GM18502 (cell line): ENCODE results near the gene TSPOAP1.

Experiments
- ATAC-seq: cut with Tn5 transposase; IDR thresholded peaks from one replicate; pipeline ENCODE4 v1.9.1; 2021; ENCODE audit warnings: mild to moderate bottlenecking; ENCODE audit not compliant: unreplicated experiment, poor library complexity

The TSPOAP1 gene

GRCh38 chr17:58330997-58331814 lies 2.6 kb upstream of the TSPOAP1 start:
- no peak for ATAC-seq

GRCh38 chr17:58330538-58330996 lies 2.0 kb upstream of the TSPOAP1 start:
- no peak for ATAC-seq

DNA sequence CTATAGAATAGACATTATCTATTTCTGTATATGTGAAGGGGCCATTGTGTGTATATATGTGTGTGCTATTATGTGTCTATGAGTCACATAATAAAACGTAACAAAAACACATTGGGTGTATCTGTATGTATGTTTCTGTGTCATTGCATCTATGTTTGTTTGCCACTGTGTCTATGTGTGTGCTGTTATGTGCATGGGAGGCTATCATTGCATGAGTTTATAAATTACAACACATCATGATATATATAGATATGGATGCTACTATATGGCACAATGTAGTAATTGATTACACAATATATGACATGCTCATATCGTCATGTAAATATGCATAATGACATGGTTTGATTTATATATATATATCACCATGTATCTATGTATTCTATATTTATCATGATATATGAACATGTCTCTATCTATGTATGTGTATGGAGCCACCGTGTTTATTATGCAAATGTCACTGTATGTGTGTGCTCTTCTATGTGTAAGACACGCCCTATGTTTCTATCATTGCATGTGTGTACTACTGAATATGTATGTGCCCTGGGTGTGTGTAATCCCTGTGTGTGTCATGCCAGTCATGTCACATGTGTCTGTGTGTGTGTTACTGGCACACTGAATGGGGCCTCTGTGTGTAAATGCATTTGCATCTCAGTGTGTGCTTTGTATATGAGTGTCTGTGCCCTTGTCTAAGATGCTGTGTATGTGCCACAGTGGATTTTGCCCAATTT lies 1.4 kb upstream of the TSPOAP1 start:
- peak; percentile 23 for ATAC-seq

- peak; percentile 38 for ATAC-seq
These were observed 627 bp upstream of the TSPOAP1 start for GRCh38 chr17:58329035-58329809.

DNA sequence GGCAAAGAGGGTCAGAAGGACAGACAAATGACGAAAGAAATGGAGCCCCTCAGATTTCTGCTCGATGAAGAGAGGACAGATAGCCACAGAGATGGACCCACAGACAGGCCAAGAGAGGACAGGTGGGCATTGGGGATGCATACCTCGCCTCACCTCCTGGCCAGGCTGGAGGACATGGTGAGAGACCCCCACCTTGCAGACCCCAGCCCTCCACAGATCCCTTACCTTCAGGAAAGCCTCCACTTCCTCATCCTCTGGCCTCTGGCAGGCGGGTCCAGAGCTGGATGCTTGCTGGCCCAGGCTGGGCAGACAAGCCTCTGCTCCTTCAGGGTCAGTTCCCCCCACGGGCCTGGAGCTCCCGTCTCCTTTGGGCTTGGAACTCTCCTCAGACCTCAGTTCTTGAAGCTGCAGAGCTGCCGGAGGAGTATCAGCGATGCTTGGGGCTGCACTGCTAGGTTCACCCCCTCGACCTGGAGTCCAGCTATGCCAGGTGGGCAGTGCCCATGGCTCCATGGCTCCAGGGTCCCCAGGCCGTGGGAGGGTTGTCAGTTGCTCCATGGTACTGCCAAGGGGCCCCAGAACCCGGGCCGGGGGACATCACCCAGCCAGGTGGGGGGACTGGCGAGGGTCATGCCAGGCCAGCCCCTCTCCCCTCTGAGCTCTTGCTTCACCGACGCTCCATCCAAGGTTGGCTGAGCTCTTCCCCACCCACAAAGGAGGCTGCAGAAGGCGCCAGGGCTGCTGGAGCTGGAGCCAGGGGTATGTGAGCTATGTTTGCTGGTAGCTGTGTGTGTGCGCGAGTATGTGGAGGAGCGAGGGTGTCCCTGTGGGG lies 1.0 kb downstream of the TSPOAP1 start:
- ATAC-seq = no peak

- no peak for ATAC-seq
These were observed 1.8 kb downstream of the TSPOAP1 start for GRCh38 chr17:58326609-58327362.

DNA sequence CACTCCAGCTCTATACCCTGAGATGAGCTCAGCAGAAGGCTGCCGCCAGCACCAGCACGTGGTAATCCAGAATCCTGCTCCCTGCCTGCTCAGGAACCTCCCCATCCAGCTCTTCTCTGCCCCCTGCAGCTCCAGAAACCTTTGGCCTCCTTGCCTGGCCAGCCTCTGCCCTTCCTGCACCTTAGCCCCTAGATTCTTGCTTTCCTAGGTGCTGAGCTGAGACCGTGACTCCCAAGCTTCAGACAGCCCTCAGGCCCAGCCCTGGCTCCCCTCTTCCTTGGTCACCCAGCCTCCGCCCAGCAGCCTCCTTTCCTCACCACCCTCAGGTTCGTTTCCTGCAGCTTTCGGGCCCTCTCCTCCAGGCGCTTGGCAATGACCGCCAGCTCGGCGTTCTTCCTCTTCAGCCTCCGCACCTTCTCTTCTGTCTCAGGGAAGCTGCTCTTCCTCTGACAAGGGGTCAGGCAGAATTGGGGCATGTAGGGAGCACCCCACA lies 2.6 kb downstream of the TSPOAP1 start:
- no peak for ATAC-seq

GRCh38 chr17:58325289-58325726 lies 3.3 kb downstream of the TSPOAP1 start:
- ATAC-seq = no peak

GRCh38 chr17:58324409-58325288 lies 3.9 kb downstream of the TSPOAP1 start:
- ATAC-seq = no peak

DNA sequence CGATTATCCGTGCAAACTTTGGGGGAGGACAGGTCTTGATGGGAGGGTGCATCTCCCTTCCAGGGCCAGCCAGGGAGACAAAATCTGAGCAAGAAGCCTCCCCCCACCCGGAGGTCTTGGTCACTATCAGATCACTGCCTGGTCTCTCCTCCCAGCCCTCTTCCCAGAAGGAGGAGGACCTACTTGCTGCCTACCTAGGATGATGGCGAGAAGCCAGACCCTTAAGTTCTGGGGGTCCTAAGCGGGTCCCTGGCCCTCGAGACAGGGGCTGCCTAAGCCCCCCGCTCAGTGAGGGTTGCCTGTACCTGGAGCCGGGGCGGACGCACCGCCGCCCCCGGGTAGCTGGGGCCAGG lies 4.6 kb downstream of the TSPOAP1 start:
- ATAC-seq = no peak

DNA sequence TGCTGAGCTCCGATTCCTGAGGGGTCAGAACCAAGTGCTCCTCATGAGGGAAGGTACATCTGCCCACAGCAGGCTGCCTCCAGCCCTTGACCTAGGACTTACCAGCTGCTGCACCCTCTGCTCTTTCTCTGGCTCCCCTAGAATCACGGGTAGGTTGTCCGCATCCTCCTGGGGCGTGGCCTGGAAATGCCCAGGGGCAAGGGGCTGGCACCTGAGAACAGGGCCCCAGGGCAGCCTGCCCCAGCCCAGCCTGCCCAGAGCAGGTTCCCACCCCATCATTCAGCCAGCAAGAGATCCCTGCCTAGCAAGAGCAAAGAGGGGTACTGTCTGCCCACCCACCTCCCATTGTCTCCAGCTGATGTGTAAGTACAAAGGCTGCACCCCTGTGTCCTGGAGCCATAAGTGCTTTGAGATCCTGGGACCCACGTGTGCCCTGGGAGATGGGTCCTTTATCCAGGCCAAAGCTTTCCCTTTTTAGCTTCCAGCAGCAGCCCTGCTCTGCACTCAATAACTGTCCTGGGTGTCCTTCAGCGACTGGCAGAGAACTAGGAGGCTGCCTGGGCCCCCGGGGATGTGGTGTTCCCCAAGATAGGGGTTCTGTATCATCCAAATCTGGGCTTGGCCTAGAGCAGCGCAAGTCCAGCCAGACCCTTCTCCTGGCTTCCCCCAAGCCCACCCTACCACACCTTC lies 5.1 kb downstream of the TSPOAP1 start:
- no peak for ATAC-seq

- ATAC-seq = no peak
These were observed 5.9 kb downstream of the TSPOAP1 start for GRCh38 chr17:58322581-58323185.

DNA sequence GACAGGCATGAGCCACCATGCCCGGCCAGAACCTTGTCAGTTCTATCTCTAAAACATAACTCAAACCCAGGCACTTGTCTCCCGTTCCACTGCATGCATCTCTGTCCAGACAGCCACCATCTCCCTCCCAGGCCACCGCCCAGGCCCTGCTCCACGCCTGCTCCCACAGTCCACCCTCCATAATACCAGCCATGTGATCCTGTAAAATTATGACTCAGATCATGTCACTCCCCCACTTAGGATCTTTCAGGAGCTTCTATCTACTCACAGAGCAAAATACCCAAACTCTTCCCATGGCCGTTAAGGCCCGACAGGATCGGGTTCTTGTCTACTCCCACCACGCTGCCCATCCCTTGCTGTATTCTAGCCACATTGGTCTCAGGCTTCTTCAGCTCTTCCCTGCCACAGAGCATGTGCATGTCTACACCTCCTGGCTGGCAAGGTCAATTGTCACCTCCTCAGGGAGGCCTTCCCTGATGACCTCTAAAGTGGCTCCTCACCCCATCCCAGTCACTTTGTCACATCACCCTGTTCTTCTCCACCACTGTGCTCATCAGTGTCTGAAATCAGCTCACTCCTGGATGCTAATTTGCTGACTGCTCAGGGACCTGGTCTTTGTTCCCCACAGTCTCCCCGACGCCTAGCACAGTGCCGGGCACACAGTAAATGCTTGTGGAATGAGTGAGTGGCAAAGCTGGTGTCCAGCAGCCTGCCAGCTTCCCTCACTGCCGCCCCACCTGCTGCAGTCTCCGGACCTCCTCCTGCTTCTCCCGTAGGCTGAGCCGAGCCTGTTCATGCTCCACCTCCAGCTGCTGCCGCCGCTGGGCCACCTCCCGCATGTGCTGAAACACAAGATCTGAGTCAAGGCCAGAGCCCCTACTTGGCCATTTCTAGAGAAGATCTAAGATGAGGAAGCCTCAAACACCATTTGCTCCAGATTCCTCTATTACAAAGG lies 6.7 kb downstream of the TSPOAP1 start:
- no peak for ATAC-seq

DNA sequence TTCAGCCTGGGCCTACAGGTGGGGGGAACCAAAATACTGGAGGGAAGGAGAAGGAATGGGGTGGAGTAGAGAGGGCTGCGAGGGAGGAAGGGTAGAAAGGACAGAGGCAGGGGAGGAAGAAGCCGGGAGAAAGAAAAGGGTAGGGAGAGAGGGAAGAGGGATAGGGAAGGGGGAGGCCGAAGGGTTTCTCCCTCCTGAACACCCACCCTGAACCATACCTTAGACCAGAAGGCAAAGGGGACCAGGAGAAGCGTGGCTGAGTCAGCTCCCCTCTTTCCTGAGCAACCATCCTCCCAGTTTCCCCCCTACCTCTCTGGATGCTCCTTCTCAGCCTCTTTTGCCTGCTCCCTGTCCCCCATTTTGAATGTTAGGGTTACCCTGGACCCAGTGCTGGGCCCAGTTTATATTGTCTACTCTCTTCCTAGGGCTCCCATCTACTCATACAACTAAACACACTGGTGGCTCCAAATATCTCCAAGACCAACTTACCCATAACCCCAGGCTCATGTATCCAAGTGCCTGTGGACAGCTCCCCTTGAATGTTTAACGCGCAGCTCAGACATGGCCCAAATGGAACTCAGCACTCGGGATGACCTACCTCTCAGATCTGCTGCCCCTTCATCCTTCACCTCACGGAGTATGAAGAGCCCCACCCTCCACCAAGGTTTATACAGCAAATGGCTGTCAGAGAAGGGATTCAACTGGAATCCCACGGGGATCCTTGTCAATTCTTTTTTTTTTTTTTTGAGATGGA lies 7.8 kb downstream of the TSPOAP1 start:
- ATAC-seq = no peak

DNA sequence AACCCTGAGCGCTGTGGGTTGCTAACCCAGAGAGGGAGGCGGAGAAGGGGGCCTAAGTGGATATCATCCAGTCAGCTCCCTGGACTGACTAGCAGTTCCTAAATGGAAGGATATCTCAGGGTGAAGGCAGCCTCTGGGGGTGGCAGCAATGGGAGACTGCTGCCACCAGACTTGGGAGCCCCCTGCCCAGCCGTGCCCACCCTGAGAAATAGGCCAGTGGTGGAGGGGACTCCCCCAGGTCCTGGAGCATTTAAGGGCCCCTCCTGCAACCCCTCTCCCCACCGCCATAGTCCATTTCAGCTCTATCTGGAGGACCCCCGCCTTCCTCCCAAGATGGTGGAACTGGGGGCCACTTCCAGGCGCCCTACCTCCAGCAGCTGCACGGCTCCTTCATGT lies 8.4 kb downstream of the TSPOAP1 start:
- ATAC-seq = no peak
